BJ (cell line): ENCODE results near the gene VAV2. TPM values are rescaled to one million over a fixed set of nuclear protein-coding genes. Genes with fewer than 3 reads are reported as not detected.

ENCODE experiments used
- CTCF ChIA-PET: fragments of 350-600 bp; formaldehyde crosslinking; extraction: SDS; loops from one replicate; lab custom pipeline; 2021; ENCODE audit warnings: antibody characterized with exemption, inconsistent platforms; lab: Yijun Ruan, JAX
- POLR2A ChIA-PET: fragments of 300-600 bp; sonication (Branson Sonifier 250); formaldehyde crosslinking; extraction: SDS; loops from one replicate; lab custom pipeline; 2021; ENCODE audit warnings: antibody characterized with exemption; lab: Charles Lee
- DNase-seq: peaks from one replicate; pipeline ENCODE4 v3.0.0-alpha.2; 2011; ENCODE audit warnings: low read depth
- H3K27me3 ChIP-seq: 2 replicates; pipeline ENCODE4 v1.6.0; 2011; ENCODE audit warnings: low read length; ENCODE audit not compliant: control insufficient read depth, insufficient read depth
- H3K36me3 ChIP-seq: 2 replicates; pipeline ENCODE4 v1.5.1; 2011; ENCODE audit warnings: low read length; ENCODE audit not compliant: control insufficient read depth, insufficient read depth
- H3K4me3 ChIP-seq: 2 replicates; pipeline ENCODE4 v1.5.1; 2011; ENCODE audit warnings: low read depth, mild to moderate bottlenecking, control low read depth, low read length
- CTCF ChIP-seq: IDR thresholded peaks from 2 replicates; pipeline ENCODE4 v1.5.1; 2011; ENCODE audit warnings: low read depth, mild to moderate bottlenecking, control low read depth, inconsistent platforms, low read length, moderate library complexity; ENCODE audit not compliant: insufficient read depth
- polyA plus RNA-seq: library from polyadenylated mRNA; depleted of rRNA; stranded (reverse); fragments of >200 nt; gene quantifications from 2 replicates; pipeline ENCODE4 v1.2.3, GENCODE V29; 2011

Gene VAV2
- polyA plus RNA-seq, 1 experiment = 9.9 TPM

GRCh38 chr9:133841167-133841812 lies 150.8 kb downstream of the VAV2 start:
- DNase-seq = no peak
- ChIA-PET CTCF (interaction anchor here (2.4 kb wide), 1 partner anchor 20 kb away, joined by 6 read pairs; no protein-coding TSS in a partner anchor), POLR2A (no interaction called here)
- TF ChIP-seq CTCF = no peak
- no peaks in the 10 kb centered on the region for H3K36me3 ChIP-seq
- no peaks in the 10 kb centered on the region for H3K27me3 ChIP-seq
- no peak overlapping the region for H3K4me3 ChIP-seq

- POLR2A ChIA-PET = no interaction called here
- Histone ChIP-seq H3K27me3 (no peaks in the 10 kb centered on the region), H3K4me3 (no peak overlapping the region), H3K36me3 (no peaks in the 10 kb centered on the region)
- CTCF ChIA-PET = interaction anchor here (0.8 to 2.4 kb wide), 4 partner anchors 14 to 154 kb away, joined by 3 to 12 read pairs (median 4); no protein-coding TSS in a partner anchor
- TF ChIP-seq CTCF = no peak
- no peak for DNase-seq
These were observed 152.2 kb downstream of the VAV2 start for GRCh38 chr9:133839822-133840329.

GRCh38 chr9:133838859-133839507 lies 153.1 kb downstream of the VAV2 start:
- TF ChIP-seq CTCF = no peak
- CTCF ChIA-PET = interaction anchor here (0.8 to 2.4 kb wide), 4 partner anchors 13 to 155 kb away, joined by 3 to 12 read pairs (median 4); no protein-coding TSS in a partner anchor
- no peak for DNase-seq
- H3K4me3 ChIP-seq = no peak overlapping the region
- no peaks in the 10 kb centered on the region for H3K36me3 ChIP-seq
- H3K27me3 ChIP-seq = no peaks in the 10 kb centered on the region
- POLR2A ChIA-PET = no interaction called here

- POLR2A ChIA-PET = no interaction called here
- no peaks in the 10 kb centered on the region for H3K27me3 ChIP-seq
- CTCF ChIA-PET = interaction anchor here (1.4 kb wide), 1 partner anchor 12 kb away, joined by 3 read pairs; no protein-coding TSS in a partner anchor
- TF ChIP-seq CTCF = no peak
- H3K4me3 ChIP-seq = no peak overlapping the region
- no peak for DNase-seq
- peaks cover 2% of the 10 kb centered on the region for H3K36me3 ChIP-seq
These were observed 154.2 kb downstream of the VAV2 start for GRCh38 chr9:133837627-133838597.
